ENCODE measurements around the gene HIVEP3.
A peak's percentile ranks its signal among the peaks of the same experiment; 100 is the strongest.

The HIVEP3 gene

DNA sequence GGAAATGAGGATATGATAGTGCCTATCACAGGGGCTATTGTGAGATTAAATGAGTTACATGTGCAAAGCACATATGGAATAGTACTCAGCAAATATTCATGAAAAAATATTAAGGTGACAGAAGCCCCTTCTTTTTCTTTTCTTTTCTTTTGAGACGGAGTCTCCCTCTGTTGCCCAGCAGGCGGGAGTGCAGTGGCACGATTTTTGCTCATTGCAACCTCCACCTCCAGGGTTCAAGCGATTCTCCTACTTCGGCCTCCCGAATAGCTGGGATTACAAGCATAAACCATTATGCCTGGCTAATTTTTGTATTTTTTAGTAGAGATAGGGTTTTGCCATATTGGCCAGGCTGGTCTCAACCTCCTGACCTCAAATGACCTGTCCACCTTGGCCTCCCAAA is 139.4 kb downstream of the HIVEP3 start:
- no peak for DNase-seq

DNA sequence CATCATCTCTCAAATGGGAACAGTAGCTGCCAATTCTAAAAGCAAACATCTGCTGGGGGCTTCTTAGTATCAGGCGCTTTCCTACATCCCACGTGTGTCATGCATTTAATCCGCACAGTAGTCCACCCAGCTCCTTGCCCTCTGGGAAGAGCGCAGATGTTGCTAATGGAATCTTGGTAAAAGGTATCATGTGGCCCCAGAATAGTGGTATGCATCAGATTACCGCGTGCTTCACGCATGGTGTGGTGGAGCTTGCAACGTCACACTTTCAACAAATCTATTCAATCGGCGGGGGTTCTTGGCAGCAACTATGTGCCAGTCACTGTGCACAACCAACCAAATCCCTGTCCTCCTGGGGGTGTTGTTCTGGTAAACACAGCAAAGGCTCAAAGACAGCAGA is 141.0 kb downstream of the HIVEP3 start:
- no peak for DNase-seq

GRCh38 chr1:41776891-41777441 is 141.8 kb downstream of the HIVEP3 start:
- no peak for DNase-seq

DNA sequence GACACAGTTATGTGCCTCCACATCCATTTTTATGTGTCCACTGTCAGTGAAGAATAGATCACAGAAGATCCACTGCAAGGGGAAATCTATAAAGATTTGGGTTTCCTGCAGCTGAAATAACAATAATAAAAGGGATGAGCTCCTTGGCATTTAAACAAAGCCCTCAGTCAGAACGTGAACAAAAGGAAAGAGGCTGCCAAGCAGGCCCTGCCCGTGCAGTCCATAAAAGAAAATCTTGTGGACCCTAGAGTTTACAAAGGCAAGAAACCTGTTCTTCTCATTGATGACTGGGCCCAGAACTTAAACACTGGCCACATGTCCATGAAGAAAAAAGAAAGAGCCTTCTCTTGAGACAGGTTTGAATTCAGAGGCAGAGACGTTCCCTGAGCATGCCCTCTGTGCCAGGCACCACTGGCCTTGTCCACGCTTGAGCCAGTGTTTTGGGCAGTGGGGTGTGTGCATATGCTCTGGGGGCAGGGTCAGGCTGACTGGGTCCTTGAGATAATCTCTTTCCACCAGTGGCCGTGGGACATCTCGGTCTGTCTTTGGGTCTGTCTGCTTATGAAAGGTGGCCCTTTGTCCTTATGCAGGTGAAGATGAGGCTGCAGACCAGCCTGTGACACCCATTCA is 142.7 kb downstream of the HIVEP3 start:
- DNase-seq, result no peak

DNA sequence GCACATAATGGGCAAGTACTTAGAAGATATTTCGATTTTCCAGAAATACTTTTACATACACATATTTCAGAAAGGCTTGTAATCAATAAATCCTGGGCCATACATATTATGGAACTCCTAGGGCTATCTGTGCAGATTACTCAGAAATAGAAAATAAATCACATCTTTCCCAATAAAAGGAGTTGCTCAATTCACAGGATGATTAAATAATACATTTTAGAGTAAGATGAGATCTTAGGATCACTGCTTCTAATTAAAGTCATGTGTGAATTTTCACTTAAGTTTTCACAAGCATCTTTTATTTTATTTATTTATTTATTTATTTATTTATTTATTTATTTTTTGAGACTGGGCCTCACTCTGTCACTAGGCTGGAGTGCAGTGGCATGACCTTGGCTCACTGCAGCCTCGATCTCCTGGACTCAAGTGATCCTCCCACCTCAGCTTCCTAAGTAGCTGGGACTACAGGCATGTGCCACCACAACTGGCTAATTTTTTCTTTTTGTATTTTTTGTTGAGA is 144.2 kb downstream of the HIVEP3 start:
- no peak for DNase-seq

DNA sequence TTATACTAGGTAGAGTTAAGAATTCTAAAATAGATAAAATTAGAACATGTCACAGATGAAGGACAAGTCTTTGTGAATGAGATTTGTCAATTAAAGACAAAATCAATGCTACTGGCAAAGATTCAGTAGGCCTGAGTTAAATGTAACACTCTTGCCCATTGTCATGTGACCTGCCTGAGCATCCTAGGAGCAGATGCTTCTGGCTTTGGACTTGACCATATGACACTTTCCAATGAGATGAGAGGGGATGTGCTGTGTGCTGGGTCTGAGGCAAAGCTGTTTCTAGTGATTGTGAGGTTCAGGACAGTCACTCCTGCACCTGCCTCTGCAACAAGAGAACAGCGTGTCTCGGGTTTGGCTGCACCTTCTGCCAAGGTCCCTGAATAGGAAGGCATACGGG is 144.9 kb downstream of the HIVEP3 start:
- DNase-seq, result no peak

DNA sequence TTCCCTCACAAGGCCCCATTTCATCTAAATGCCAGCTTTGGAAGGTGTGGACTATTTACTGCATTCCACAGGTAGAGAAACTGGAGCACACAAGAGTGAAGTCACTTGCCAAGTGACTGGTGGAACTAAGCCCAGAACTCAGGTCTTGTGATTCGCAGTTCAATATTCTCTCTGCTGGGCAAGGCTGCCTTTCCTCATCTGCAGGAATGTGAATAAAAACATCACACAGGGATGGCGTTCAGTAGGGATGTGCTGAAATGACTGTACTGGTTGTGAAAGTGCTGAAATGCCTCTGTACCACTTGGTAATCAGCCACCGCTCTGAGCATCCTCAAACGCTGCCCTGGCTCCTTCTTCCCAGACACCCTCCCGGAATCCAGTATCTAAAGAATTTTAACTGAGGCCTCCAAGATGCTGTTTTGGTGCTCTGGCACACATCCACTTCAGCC is 145.6 kb downstream of the HIVEP3 start:
- DNase-seq, result no peak

- DNase-seq, result no peak
Measured at GRCh38 chr1:41769068-41769467, 149.7 kb downstream of the HIVEP3 start.

GRCh38 chr1:41768583-41768982 is 150.1 kb downstream of the HIVEP3 start:
- no peak for DNase-seq

GRCh38 chr1:41767534-41768525 is 150.9 kb downstream of the HIVEP3 start:
- no peak for DNase-seq

DNA sequence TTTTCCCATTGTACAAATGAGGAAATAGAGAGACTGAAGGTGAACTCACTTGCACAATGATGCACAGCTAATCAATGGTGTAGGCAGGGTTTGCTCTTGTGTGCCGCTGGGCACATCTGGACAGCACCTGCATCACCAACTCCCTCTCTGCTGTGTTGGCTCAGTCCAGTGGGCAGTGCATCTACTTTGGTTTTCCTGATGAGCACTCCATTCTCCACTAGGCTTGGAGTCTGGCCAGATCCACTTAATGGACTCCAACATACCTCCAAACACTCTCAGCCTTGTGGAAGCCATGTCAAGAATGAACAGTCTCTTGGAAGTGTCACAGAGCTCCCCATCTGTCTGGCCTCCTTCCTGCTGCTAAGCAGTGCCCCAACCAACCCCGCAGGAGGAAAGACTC is 152.2 kb downstream of the HIVEP3 start:
- DNase-seq, result peak; percentile 97

- DNase-seq, result no peak
Measured at GRCh38 chr1:41766041-41766440, 152.7 kb downstream of the HIVEP3 start.

DNA sequence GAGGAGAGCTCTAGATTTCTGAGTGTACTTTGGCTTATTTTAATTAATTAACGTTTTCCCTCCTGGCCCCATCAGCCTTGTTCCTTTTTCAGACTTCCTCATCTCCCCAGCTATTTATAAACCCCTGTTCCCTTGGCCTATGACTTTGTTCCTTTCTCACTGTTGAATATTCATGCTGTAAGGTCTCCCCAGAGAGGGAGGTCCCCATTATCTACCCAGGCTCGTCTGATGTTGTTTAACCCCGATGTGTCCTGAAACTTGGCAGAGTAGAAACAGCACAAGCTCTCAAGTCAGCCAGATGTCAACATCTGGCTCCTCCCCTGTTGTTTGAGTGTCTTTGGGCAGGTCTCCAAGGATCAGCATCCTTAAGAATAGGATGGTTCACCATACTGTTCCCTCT is 153.6 kb downstream of the HIVEP3 start:
- no peak for DNase-seq

- DNase-seq, result no peak
Measured at GRCh38 chr1:41764656-41765055, 154.1 kb downstream of the HIVEP3 start.

- no peak for DNase-seq
Measured at GRCh38 chr1:41762777-41763176, 155.9 kb downstream of the HIVEP3 start.

DNA sequence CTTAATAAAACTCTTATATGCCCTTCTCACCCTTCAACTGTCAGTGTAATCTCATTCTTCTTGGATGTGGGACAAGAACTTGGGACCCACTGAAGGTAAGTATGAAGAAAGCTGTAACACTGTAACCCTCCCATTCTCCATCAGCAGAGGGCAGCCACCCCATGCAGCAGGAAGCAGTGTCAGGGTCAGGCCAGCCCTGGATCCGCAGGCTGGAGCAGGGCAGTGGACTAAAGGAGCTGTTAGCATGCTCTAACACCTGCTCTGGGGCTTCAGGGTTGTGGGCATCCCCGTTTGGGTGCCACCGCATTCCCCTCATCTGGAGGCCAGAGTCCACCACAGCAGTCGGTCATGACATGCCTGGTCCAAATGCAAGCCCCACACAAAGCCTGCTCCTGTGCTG is 156.5 kb downstream of the HIVEP3 start:
- no peak for DNase-seq

DNA sequence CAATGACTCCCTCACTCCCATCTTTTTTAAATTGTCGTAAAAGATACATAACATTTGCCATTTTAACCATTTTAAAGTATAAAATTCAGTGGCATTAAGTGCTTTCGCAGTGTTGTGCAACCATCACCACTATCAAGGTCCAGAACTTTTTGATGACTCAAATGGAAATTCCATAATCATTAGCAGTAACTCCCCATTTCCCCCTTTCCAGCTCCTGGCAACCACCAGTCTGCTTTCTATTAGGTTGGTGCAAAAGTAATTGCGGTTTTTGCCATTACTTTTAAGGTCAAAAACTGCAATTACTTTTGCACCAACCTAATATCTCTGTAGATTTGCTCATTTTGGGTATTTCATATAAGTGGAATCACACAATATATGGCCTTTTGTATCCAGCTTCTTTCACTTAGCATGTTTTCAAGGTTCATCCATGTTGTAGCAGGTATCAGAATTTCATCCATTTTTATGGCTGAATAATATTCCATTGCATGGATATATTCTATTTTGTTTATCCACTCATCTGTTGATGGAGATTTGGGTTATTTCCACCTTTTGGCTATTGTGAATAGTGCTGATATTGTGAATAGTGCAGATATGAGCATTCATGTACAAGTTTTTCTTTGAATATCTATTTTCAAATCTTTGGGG is 159.7 kb downstream of the HIVEP3 start:
- DNase-seq, result no peak

DNA sequence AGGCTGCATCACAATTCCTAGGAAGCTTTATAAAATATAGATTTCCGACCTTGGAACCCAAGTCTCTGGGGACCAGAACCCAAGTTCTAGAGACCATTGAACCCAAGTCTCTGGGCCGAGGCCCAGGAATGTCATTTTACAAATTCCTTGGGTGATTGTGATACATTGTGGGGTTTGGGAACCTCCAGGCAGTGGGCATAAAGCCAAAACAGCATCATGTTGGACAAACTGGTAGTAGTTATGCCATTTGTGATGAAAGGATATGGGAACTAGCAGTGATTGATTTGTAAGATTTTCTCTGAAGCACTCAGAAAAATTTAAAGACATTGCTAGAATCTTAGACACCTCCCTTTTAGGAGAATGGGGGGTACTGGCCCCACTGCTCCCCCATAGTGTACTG is 160.2 kb downstream of the HIVEP3 start:
- DNase-seq, result no peak

GRCh38 chr1:41754540-41754939 is 164.2 kb downstream of the HIVEP3 start:
- DNase-seq, result no peak

DNA sequence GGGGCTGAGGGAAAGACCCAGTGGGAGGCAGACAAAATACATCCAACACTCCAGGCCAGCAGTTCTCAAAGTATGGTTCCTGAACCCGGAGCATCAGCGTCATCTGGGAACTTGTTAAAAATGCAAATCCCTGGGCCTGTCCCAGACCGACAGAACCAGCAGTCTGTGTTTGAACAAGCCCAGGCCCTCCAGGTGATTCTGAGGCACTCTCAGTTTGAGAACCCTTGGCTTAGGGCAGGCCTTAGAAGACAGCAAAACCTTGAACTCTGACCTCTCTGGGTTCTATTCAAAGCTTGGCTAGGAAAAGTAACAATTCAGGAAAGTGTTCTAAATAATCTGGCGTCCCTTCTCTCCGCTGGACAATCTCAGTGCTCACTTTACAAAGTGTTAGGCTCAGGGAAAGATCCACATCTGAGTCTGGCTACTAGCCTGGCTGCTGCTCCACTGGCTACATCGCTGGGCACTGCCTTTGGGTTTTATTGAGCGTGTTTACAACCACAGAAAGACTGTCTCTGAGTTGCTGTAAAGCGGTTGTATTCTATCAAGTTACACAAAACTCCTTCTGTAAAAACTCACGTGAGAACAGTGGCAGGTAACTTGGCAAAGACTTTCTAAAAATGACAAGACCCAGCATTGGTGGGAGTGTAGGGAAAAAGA is 166.1 kb downstream of the HIVEP3 start:
- DNase-seq, result no peak

DNA sequence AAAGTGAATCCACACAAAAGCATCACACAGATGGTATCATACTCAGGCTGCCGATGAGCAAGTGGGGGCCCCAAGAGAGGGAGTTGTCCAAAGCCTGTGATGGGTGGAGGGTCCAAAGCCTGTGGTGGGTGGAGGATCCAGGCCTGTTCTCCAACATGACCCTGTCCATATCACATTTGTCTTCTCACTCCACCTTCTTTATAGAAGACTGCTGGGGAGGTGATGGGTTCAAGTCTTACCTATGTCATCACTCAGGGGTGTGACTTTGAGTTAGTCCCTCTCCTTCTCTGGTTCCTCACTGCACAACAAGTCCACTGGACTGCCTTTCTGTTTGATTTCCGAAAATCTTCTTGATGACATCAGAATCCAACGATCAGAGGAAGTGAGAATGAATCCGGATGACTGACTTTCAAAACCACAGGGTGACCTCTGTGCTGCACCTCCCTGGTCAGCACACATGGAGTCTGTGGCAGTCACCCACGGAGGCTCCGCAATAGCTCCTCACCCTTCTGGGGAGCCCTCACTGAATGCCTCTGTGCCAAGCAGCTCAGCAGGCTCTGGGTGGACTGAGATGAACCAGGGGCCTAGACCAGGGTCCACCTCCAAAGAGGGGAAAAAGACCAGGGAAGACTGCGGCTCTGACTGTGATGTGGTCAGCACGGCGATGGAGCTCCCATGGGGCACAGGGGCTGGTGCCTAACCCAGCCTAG is 166.8 kb downstream of the HIVEP3 start:
- no peak for DNase-seq
